Measurements from ENCODE around the gene RAMACL.

RAMACL gene

DNA sequence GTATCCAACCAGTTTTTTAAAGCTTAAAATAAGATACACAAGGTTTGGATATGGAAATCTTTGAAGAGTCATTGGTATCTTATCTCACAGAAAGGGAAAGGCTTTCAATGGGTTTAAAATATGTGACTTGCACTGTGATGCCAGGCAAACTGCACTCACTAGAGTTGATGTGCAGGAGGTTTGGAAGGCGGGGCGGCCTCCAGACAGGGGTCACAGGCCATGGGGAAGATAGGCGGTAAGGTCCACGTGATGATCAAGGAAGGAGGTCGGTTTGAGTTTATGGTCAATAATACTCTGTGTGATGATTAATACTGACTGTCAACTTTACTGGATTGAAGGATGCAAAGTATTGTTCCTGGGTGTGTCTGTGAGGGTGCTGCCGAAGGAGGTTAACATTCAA lies 9.5 kb upstream of the RAMACL start:
- no peaks in the 10 kb centered on the region for H3K9me3 ChIP-seq
- no peak overlapping the region for H3K4me3 ChIP-seq (ENCODE audit: low read depth, low read length)
- H3K27me3 ChIP-seq, result no peaks in the 10 kb centered on the region
- peaks cover 3% of the 10 kb centered on the region; the same call in 1 of the 2 replicates for H3K36me3 ChIP-seq
- DNase-seq, result no peak
- no peak for TF ChIP-seq CTCF (IDR thresholded peaks at IDR 0.05; ENCODE audit: low read depth, low read length)
- H3K4me1 ChIP-seq, result peaks cover 14% of the 10 kb centered on the region

DNA sequence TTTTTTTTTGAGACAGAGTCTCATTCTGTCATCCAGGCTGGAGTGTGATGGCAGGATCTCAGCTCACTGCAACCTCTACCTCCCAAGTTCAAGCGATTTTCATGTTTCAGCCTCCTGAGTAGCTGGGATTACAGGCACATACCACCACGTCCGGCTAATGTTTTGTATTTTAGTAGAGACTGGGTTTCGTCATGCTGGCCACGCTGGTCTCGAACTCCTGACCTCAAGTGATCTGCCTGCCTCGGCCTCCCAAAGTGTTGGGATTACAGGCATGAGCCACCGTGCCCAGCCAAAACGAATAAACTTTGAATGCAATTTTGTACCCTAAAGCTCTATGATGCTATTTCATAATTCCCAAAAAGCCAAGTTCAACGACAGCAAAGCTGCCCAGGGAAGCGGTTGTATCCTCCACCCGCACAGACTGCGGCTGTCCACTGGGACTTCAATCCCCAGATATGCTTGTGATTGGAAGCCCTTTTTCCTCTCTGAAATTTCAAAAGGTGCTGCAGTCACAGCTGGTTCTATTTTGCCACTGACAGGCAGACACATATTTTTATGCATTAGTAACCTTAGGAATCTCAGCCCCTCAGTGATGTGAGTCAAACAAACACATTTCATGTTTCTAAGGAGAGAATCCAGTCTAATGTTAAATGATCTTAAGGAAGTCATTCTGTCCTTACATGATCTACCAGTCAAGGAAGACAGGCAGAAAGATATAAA lies 8.7 kb upstream of the RAMACL start:
- H3K4me1 ChIP-seq, result peaks cover 19% of the 10 kb centered on the region
- DNase-seq, result no peak
- H3K36me3 ChIP-seq, result peaks cover 3% of the 10 kb centered on the region; the same call in 1 of the 2 replicates
- H3K27me3 ChIP-seq, result no peaks in the 10 kb centered on the region
- no peak for TF ChIP-seq CTCF (IDR thresholded peaks at IDR 0.05; ENCODE audit: low read depth, low read length)
- H3K9me3 ChIP-seq, result no peaks in the 10 kb centered on the region
- no peak overlapping the region for H3K4me3 ChIP-seq (ENCODE audit: low read depth, low read length)

DNA sequence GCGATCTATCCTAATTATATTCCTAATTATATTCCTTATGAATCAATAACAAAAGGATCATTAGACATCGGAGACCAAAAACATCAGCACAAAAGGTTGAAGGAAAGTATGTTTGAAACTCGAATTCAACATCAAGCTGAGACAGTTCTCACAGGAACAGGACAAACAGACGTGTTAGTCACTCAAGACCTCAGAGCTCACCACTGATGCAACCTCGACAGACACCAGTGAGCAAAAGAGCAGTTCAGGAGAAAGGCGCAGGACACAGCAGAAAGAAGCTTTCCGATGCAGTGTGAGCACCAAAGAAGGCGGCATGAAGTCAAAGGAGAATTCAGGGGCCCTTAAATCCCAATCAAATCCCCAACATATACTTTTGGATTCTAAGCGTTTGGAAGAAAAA lies 6.3 kb upstream of the RAMACL start:
- no peak for TF ChIP-seq CTCF (IDR thresholded peaks at IDR 0.05; ENCODE audit: low read depth, low read length)
- Histone ChIP-seq H3K4me1 (peaks cover 36% of the 10 kb centered on the region), H3K36me3 (no peaks in the 10 kb centered on the region), H3K4me3 (ENCODE audit: low read depth, low read length) (no peak overlapping the region), H3K27me3 (no peaks in the 10 kb centered on the region), H3K9me3 (no peaks in the 10 kb centered on the region)
- DNase-seq, result no peak

- Histone ChIP-seq H3K36me3 (no peaks in the 10 kb centered on the region), H3K4me1 (peaks cover 37% of the 10 kb centered on the region), H3K4me3 (ENCODE audit: low read depth, low read length) (no peak overlapping the region), H3K27me3 (no peaks in the 10 kb centered on the region), H3K9me3 (no peaks in the 10 kb centered on the region)
- no peak for TF ChIP-seq CTCF (IDR thresholded peaks at IDR 0.05; ENCODE audit: low read depth, low read length)
- no peak for DNase-seq
Observed at GRCh38 chr6:166591961-166592520, 5.6 kb upstream of the RAMACL start.

GRCh38 chr6:166591026-166591425 lies 4.5 kb upstream of the RAMACL start:
- no peaks in the 10 kb centered on the region for H3K36me3 ChIP-seq
- DNase-seq, result no peak
- H3K27me3 ChIP-seq, result no peaks in the 10 kb centered on the region
- H3K4me1 ChIP-seq, result peaks cover 37% of the 10 kb centered on the region
- TF ChIP-seq CTCF (IDR thresholded peaks at IDR 0.05; ENCODE audit: low read depth, low read length), result no peak
- no peaks in the 10 kb centered on the region for H3K9me3 ChIP-seq
- no peak overlapping the region for H3K4me3 ChIP-seq (ENCODE audit: low read depth, low read length)

All from BE2C (cell line).